Brain microvascular endothelial cell (primary cell): ENCODE measurements around the gene GART.
"Not testable (repeated sequence)": the region's sequence is repeated elsewhere in the genome, so short reads cannot be mapped to it uniquely, and the experiment has no call there.

Experiments used
- DNase-seq: peaks from one replicate; pipeline ENCODE4 v3.0.0-alpha.2; 2020
- H3K27ac ChIP-seq: fragments of 250-450 bp; sonication (Bioruptor Pico); 2 replicates; pipeline ENCODE4 v1.5.1; 2020; ENCODE audit warnings: mild to moderate bottlenecking, moderate library complexity
- H3K27me3 ChIP-seq: fragments of 250-450 bp; sonication (Bioruptor Pico); replicated peaks from 2 replicates; pipeline ENCODE4 v1.5.1; 2020; ENCODE audit warnings: mild to moderate bottlenecking
- H3K36me3 ChIP-seq: fragments of 250-450 bp; sonication (Bioruptor Pico); replicated peaks from 2 replicates; pipeline ENCODE4 v1.5.1; 2020; ENCODE audit warnings: mild to moderate bottlenecking
- H3K4me3 ChIP-seq: 2 replicates; pipeline ENCODE4 v1.5.1; 2011; ENCODE audit warnings: low read depth, mild to moderate bottlenecking, control low read depth, low read length, moderate library complexity
- in situ Hi-C: cut with HindIII; loops from 2 replicates; pipeline ENCODE4 v1.10.0; 2017; ENCODE audit warnings: low sequenced_read_pairs, low pct_ligation_motif_present
- TF ChIP-seq, protein P1 (sequence below): IDR thresholded peaks from 2 replicates; pipeline ENCODE4 v1.5.1; 2011; ENCODE audit warnings: low read depth, mild to moderate bottlenecking, moderate library complexity, low read length, control low read depth, inconsistent platforms; ENCODE audit errors: missing control alignments

GART gene

GRCh38 chr21:33514229-33514628, 27.7 kb downstream of the GART start:
- no peak for DNase-seq
- Histone ChIP-seq H3K27me3 (no peaks in the 10 kb centered on the region), H3K4me3 (no peak overlapping the region), H3K27ac (no peak overlapping the region), H3K36me3 (peaks cover 73% of the 10 kb centered on the region)
- in situ Hi-C loops, result no loop called here
- TF ChIP-seq, protein P1, sequence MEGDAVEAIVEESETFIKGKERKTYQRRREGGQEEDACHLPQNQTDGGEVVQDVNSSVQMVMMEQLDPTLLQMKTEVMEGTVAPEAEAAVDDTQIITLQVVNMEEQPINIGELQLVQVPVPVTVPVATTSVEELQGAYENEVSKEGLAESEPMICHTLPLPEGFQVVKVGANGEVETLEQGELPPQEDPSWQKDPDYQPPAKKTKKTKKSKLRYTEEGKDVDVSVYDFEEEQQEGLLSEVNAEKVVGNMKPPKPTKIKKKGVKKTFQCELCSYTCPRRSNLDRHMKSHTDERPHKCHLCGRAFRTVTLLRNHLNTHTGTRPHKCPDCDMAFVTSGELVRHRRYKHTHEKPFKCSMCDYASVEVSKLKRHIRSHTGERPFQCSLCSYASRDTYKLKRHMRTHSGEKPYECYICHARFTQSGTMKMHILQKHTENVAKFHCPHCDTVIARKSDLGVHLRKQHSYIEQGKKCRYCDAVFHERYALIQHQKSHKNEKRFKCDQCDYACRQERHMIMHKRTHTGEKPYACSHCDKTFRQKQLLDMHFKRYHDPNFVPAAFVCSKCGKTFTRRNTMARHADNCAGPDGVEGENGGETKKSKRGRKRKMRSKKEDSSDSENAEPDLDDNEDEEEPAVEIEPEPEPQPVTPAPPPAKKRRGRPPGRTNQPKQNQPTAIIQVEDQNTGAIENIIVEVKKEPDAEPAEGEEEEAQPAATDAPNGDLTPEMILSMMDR, result no peak

DNA sequence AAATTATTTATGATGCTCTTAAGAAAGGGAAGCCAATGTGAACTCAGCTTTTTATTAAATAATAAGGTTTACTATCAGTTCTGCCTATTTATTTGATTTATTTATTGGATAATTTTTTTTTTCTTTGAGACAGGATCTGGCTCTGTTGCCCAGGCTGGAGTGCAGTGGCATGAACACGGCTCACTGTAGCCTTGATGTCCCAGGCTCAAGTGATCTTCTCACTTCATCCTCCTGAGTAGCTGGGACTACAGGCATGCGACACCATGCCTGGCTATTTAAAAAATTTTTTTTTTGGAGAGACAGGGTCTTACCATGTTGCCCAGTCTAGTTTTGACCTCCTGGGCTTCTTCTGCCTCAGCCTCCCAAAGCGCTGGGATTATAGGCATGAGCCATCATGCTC, 29.4 kb downstream of the GART start:
- Histone ChIP-seq H3K36me3 (peaks cover 74% of the 10 kb centered on the region), H3K4me3 (no peak overlapping the region), H3K27ac (no peak overlapping the region), H3K27me3 (no peaks in the 10 kb centered on the region)
- no peak for DNase-seq
- TF ChIP-seq, protein P1, result no peak
- in situ Hi-C loops, result no loop called here

DNA sequence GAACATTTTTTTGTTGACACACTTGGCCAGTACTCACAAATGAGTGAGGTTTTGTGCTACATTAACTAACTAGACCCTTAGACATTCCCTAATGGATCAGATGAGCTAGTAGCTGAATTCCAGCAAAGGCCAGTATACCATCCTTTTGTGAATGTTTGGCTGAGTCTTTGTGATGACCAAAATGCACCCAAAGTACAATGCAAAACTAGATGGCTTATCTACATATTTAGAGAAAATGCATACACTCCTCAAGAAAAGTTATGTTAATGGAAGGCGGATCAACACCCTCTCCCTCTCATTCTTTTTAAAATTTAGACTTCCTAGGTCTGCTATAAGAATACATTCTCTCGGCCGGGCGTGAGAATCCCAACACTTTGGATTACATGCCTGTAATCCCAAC, 30.3 kb downstream of the GART start:
- Histone ChIP-seq H3K4me3 (no peak overlapping the region), H3K36me3 (peaks cover 73% of the 10 kb centered on the region), H3K27me3 (no peaks in the 10 kb centered on the region), H3K27ac (no peak overlapping the region)
- TF ChIP-seq, protein P1, result no peak
- no peak for DNase-seq
- in situ Hi-C loops, result no loop called here

GRCh38 chr21:33510826-33511225, 31.1 kb downstream of the GART start:
- H3K36me3 ChIP-seq, result peaks cover 73% of the 10 kb centered on the region
- in situ Hi-C loops, result no loop called here
- no peak for DNase-seq

DNA sequence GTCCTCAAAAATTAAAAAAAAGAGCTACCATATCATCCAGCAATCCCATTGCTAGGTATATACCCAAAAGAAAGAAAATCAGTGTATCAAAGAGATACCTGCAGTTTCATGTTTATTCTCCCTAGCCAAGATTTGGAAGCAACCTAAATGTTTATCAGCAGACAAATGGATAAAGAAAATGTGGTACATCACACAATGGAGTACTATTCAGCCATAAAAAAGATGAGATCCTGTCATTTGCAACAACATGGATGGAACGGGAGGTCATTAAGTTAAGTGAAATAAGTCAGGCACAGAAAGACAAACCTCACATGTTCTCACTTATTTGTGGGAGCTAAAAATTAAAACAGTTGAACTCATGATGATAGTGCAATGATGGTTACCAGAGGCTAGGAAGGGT, 34.9 kb downstream of the GART start:
- H3K27me3 ChIP-seq, in situ Hi-C loops, DNase-seq, H3K4me3 ChIP-seq, H3K27ac ChIP-seq: not testable (repeated sequence)
- peaks cover 52% of the 10 kb centered on the region for H3K36me3 ChIP-seq

More at GRCh38 chr21:33510826-33511225, 31.1 kb downstream of the GART start:
- Histone ChIP-seq H3K27ac (no peak overlapping the region), H3K4me3 (no peak overlapping the region), H3K27me3 (no peaks in the 10 kb centered on the region)
- TF ChIP-seq, protein P1, result no peak

- in situ Hi-C loops, result no loop called here
- H3K36me3 ChIP-seq, result peaks cover 40% of the 10 kb centered on the region
- no peak overlapping the region for H3K27ac ChIP-seq
- TF ChIP-seq, protein P1, result no peak
- no peaks in the 10 kb centered on the region for H3K27me3 ChIP-seq
- no peak for DNase-seq
- H3K4me3 ChIP-seq, result no peak overlapping the region
Observed at GRCh38 chr21:33505833-33506232, 36.1 kb downstream of the GART start.
